Breast epithelium (tissue), 4 donors: ENCODE measurements around the gene PIP5K1B. TPM values are rescaled to one million over a fixed set of nuclear protein-coding genes. Genes with fewer than 3 reads are reported as not detected.
A peak's percentile ranks its signal among the peaks of the same experiment; 100 is the strongest.

Experiments used
- DNase-seq, 2 donors: peaks; one replicate each; pipeline ENCODE4 v3.0.0-alpha.2; 2019; ENCODE audit warnings: low spot score in 2 of 2
- H3K27ac ChIP-seq, 2 donors: fragments of 200-600 bp; sonication (generic) in 1 of 2; one replicate each; pipeline ENCODE4 v1.5.1; 2016 to 2019; ENCODE audit warnings: mild to moderate bottlenecking in 1 of 2
- H3K27me3 ChIP-seq, 2 donors: fragments of 200-600 bp; sonication (generic) in 1 of 2; one replicate each; pipeline versions ENCODE4 v1.5.1 to v1.6.0; 2017 to 2019; ENCODE audit warnings: control low read depth in 1 of 2, mild to moderate bottlenecking in 1 of 2
- H3K36me3 ChIP-seq: fragments of 200-600 bp; one replicate; pipeline ENCODE4 v1.5.1; 2019
- H3K4me1 ChIP-seq, 2 donors: fragments of 200-600 bp; sonication (generic); one replicate each; pipeline ENCODE4 v1.5.1; 2016 to 2019; ENCODE audit warnings: control low read depth in 1 of 2
- H3K4me3 ChIP-seq, 3 donors: fragments of 200-600 bp; sonication (generic); 1 replicate in 2 of 3; 2 replicates in 1 of 3; pipeline ENCODE4 v1.5.1; 2016 to 2019; ENCODE audit warnings: mild to moderate bottlenecking in 3 of 3, moderate library complexity in 2 of 3
- H3K9me3 ChIP-seq, 2 donors: fragments of 200-600 bp; sonication (generic) in 1 of 2; one replicate each; pipeline ENCODE4 v1.5.1; 2016 to 2019; ENCODE audit warnings: control low read depth in 1 of 2
- POLR2A ChIP-seq: fragments of 450-650 bp; IDR thresholded peaks from one replicate; pipeline ENCODE4 v1.6.1; 2016; ENCODE audit warnings: antibody characterized with exemption, mild to moderate bottlenecking, moderate library complexity
- POLR2AphosphoS5 ChIP-seq, 3 donors: sonication (generic); formaldehyde crosslinking; IDR thresholded peaks; one replicate each; pipeline ENCODE4 v1.6.1; 2017; ENCODE audit warnings: antibody characterized with exemption in 3 of 3
- intact Hi-C: fragments of 100-400 bp; cut with DNase I; formaldehyde crosslinking; loops from one replicate; pipeline ENCODE4 v1.15.1; 2023; ENCODE audit warnings: low total_unique reads
- total RNA-seq, 3 donors: library from RNA; depleted of rRNA; stranded (reverse); fragments of >200 nt; gene quantifications; one replicate each; pipeline ENCODE4 v1.1.0, GENCODE V29; 2016
- TF ChIP-seq, protein P1 (sequence below), 3 donors: fragments of 450-650 bp; IDR thresholded peaks; one replicate each; pipeline ENCODE4 v1.5.1; 2016 to 2017; ENCODE audit warnings: antibody characterized with exemption in 3 of 3, mild to moderate bottlenecking in 3 of 3, moderate library complexity in 3 of 3

PIP5K1B gene
- total RNA-seq, 3 donors from 2014 or later, result 0.80 to 11.1 (median 9.8) TPM

- TF ChIP-seq, protein P1, sequence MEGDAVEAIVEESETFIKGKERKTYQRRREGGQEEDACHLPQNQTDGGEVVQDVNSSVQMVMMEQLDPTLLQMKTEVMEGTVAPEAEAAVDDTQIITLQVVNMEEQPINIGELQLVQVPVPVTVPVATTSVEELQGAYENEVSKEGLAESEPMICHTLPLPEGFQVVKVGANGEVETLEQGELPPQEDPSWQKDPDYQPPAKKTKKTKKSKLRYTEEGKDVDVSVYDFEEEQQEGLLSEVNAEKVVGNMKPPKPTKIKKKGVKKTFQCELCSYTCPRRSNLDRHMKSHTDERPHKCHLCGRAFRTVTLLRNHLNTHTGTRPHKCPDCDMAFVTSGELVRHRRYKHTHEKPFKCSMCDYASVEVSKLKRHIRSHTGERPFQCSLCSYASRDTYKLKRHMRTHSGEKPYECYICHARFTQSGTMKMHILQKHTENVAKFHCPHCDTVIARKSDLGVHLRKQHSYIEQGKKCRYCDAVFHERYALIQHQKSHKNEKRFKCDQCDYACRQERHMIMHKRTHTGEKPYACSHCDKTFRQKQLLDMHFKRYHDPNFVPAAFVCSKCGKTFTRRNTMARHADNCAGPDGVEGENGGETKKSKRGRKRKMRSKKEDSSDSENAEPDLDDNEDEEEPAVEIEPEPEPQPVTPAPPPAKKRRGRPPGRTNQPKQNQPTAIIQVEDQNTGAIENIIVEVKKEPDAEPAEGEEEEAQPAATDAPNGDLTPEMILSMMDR (IDR thresholded peaks at IDR 0.05), result no peak
- TF ChIP-seq POLR2AphosphoS5 (IDR thresholded peaks at IDR 0.05) (no peak), POLR2A (no peak)
- no peaks in the 10 kb centered on the region for H3K36me3 ChIP-seq
- intact Hi-C loops, result no loop called here
- H3K4me3 ChIP-seq, result no peak overlapping the region
- H3K27me3 ChIP-seq, result no peaks in the 10 kb centered on the region
- no peaks in the 10 kb centered on the region for H3K9me3 ChIP-seq
- H3K4me1 ChIP-seq, result no peaks in the 10 kb centered on the region
- H3K27ac ChIP-seq, result no peak overlapping the region
- DNase-seq, result no peak
Observed at GRCh38 chr9:68947842-68948569, 243.0 kb downstream of the PIP5K1B start.

- H3K36me3 ChIP-seq, result no peaks in the 10 kb centered on the region
- intact Hi-C loops, result no loop called here
- no peaks in the 10 kb centered on the region for H3K4me1 ChIP-seq
- H3K27ac ChIP-seq, result peak overlapping the region in 1 of 2 donors; percentile 24
- peak overlapping the region in 1 of 3 donors; percentile 0 for H3K4me3 ChIP-seq
- no peaks in the 10 kb centered on the region for H3K9me3 ChIP-seq
- no peaks in the 10 kb centered on the region for H3K27me3 ChIP-seq
- TF ChIP-seq, protein P1 (IDR thresholded peaks at IDR 0.05), result peak in 2 of 3 donors; percentile 20 to 41
- TF ChIP-seq POLR2AphosphoS5 (IDR thresholded peaks at IDR 0.05) (no peak), POLR2A (no peak)
- peak in 1 of 2 donors; percentile 31 for DNase-seq
Observed at GRCh38 chr9:68949271-68950000, 244.4 kb downstream of the PIP5K1B start.

DNA sequence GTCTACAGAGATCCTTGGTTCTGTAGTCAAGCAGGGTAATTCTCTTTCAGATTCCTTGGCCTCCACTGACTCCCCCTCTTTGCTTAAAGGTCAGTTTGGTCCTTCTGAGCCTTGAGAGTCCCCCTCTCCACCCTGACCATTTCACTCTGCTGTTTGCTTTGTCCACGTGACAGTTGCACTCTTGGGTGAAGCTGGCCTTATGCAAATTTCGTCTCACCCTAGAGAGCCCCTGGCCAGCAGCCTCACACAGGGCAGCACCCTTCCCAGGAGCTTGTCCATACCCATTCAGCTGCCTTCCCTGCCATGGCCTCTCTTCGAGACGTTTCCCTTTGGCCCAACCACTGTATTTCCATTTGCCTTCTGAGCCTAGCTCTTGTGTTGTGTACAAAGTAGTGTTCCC lies 245.1 kb downstream of the PIP5K1B start:
- TF ChIP-seq POLR2A (no peak), POLR2AphosphoS5 (IDR thresholded peaks at IDR 0.05) (no peak)
- TF ChIP-seq, protein P1 (IDR thresholded peaks at IDR 0.05), result no peak
- Histone ChIP-seq H3K4me3 (no peak overlapping the region), H3K9me3 (no peaks in the 10 kb centered on the region), H3K4me1 (no peaks in the 10 kb centered on the region), H3K27me3 (no peaks in the 10 kb centered on the region), H3K36me3 (no peaks in the 10 kb centered on the region), H3K27ac (no peak overlapping the region)
- DNase-seq, result no peak
- intact Hi-C loops, result loop anchor here (5.0 kb wide), 1 partner anchor 477 kb away; no protein-coding TSS in a partner anchor

GRCh38 chr9:68950689-68951088 lies 245.6 kb downstream of the PIP5K1B start:
- DNase-seq, result no peak
- no peaks in the 10 kb centered on the region for H3K36me3 ChIP-seq
- intact Hi-C loops, result loop anchor here (5.0 kb wide), 1 partner anchor 477 kb away; no protein-coding TSS in a partner anchor

More at GRCh38 chr9:68950689-68951088, 245.6 kb downstream of the PIP5K1B start:
- no peaks in the 10 kb centered on the region for H3K9me3 ChIP-seq
- no peak overlapping the region for H3K27ac ChIP-seq
- H3K4me1 ChIP-seq, result no peaks in the 10 kb centered on the region
- H3K27me3 ChIP-seq, result no peaks in the 10 kb centered on the region
- TF ChIP-seq, protein P1 (IDR thresholded peaks at IDR 0.05), result no peak
- no peak for TF ChIP-seq POLR2A
- H3K4me3 ChIP-seq, result no peak overlapping the region
